IPS-20b (cell line): Measurements from ENCODE around the gene NRCAM.
"Not testable (repeated sequence)": the region's sequence is repeated elsewhere in the genome, so short reads cannot be mapped to it uniquely, and the experiment has no call there.

Experiments used
- H3K27ac ChIP-seq: one replicate; pipeline ENCODE4 v1.5.1; 2013; ENCODE audit warnings: low read length
- H3K27me3 ChIP-seq: 2 replicates; pipeline ENCODE4 v1.6.1; 2013; ENCODE audit warnings: mild to moderate bottlenecking, low read length, inconsistent platforms; ENCODE audit not compliant: insufficient read depth
- H3K36me3 ChIP-seq: 2 replicates; pipeline ENCODE4 v1.6.1; 2013; ENCODE audit warnings: low read depth, mild to moderate bottlenecking, inconsistent platforms, low read length, moderate library complexity; ENCODE audit not compliant: insufficient read depth
- H3K4me1 ChIP-seq: 2 replicates; pipeline ENCODE4 v1.6.1; 2013; ENCODE audit warnings: mild to moderate bottlenecking, control low read depth, inconsistent platforms, low read length, moderate library complexity; ENCODE audit not compliant: insufficient read depth
- H3K4me3 ChIP-seq: 2 replicates; pipeline ENCODE4 v1.5.1; 2013; ENCODE audit warnings: mild to moderate bottlenecking, low read length, inconsistent platforms
- H3K9ac ChIP-seq: 2 replicates; pipeline ENCODE4 v1.6.1; 2013; ENCODE audit warnings: low read depth, mild to moderate bottlenecking, inconsistent platforms, low read length, moderate library complexity
- H3K9me3 ChIP-seq: 2 replicates; pipeline ENCODE4 v1.6.1; 2013; ENCODE audit warnings: mild to moderate bottlenecking, low read depth, low read length, inconsistent platforms; ENCODE audit not compliant: insufficient read depth

Gene NRCAM

DNA sequence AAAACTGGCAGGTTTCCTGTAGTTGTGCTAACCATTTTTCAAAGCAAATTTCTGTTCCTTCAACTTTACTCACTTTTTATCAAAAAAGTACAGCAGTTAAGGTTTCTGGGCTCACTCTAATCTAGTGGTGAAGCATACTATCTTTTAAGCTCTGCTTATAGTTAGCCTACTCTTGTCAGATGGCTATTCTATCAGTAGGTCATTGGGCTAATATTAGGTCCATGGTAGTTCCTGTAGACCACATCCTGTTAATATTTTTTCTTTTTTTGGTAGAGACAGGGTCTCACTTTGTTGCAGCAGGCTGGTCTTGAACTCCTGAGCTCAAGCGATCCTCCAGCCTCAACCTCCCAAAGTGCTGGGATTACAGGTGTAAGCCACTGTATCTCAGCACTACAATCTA, 27.9 kb upstream of the NRCAM start:
- H3K9me3 ChIP-seq, result no peaks in the 10 kb centered on the region
- 0 out of 2 replicates have a peak, but pooled peaks cover 6% of the 10 kb centered on the region for H3K36me3 ChIP-seq
- no peak overlapping the region for H3K27ac ChIP-seq
- no peaks in the 10 kb centered on the region for H3K27me3 ChIP-seq
- H3K4me3 ChIP-seq, result no peak overlapping the region
- no peaks in the 10 kb centered on the region for H3K4me1 ChIP-seq
- no peak overlapping the region for H3K9ac ChIP-seq

DNA sequence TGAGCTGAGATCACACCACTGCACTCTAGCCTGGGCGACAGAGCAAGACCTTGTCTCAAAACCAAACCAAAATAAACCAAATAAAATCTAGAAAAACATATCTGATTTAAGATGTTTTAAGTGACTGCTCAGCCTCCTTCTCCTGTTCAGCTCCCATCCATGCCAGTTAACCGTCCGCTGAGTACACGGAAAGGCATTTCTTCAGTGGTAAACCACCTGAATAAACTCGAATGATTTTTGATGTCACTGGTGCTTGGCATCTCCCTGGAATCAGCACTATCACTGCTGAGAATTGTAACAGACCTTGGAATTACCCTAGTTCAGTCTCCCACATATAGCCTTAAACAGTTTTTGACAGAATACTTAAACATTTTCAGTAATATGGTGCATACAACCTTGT, 24.1 kb upstream of the NRCAM start:
- no peak overlapping the region for H3K4me3 ChIP-seq
- no peaks in the 10 kb centered on the region for H3K9me3 ChIP-seq
- H3K36me3 ChIP-seq, result peaks cover 4% of the 10 kb centered on the region; the same call in 1 of the 2 replicates
- H3K9ac ChIP-seq, result no peak overlapping the region
- no peaks in the 10 kb centered on the region for H3K27me3 ChIP-seq
- no peak overlapping the region for H3K27ac ChIP-seq
- no peaks in the 10 kb centered on the region for H3K4me1 ChIP-seq

DNA sequence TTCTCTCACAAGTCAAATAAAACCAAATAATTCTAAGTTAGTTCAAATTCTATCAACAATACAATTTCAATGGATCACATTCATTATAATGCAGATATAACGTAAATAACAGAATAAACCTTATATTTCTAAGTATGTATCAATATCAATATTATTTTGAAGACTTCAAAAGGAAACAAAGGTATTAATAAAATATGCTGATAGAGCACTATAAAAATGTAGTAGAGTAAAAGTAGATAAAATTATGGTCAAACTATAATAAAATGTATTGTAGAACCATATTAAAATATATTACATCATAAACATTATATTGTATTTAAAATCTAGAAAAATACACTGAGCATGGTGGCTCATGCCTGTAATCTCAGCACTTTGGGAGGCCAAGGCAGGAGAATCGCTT, 23.5 kb upstream of the NRCAM start:
- H3K36me3 ChIP-seq, result peaks cover 4% of the 10 kb centered on the region; the same call in 1 of the 2 replicates
- H3K4me3 ChIP-seq, result no peak overlapping the region

DNA sequence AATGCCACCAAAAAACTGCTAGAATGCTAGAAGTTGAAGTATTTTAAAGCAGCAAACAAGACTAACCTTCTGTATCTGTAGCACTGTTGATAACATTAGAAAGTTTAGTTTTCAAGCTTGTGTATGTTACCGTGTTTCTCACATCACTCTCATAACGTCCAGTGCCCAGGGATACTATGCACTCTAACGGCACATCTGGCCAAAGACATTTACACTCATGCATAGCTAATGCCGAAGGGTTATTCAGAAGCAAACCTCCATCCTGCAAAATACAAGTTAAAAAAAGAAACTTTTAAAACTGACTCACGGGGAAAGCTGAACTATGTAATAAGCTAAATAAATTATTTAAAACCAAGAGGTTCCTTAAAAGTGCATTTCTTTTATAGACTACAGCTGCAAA, 22.9 kb upstream of the NRCAM start:
- Histone ChIP-seq H3K4me1 (no peaks in the 10 kb centered on the region), H3K27me3 (no peaks in the 10 kb centered on the region), H3K27ac (no peak overlapping the region), H3K9me3 (no peaks in the 10 kb centered on the region), H3K4me3 (no peak overlapping the region), H3K36me3 (peaks cover 4% of the 10 kb centered on the region; the same call in 1 of the 2 replicates), H3K9ac (no peak overlapping the region)

More for the DNA sequence above, 23.5 kb upstream of the NRCAM start:
- no peaks in the 10 kb centered on the region for H3K4me1 ChIP-seq
- no peaks in the 10 kb centered on the region for H3K9me3 ChIP-seq
- H3K27ac ChIP-seq, result no peak overlapping the region
- no peaks in the 10 kb centered on the region for H3K27me3 ChIP-seq
- no peak overlapping the region for H3K9ac ChIP-seq

DNA sequence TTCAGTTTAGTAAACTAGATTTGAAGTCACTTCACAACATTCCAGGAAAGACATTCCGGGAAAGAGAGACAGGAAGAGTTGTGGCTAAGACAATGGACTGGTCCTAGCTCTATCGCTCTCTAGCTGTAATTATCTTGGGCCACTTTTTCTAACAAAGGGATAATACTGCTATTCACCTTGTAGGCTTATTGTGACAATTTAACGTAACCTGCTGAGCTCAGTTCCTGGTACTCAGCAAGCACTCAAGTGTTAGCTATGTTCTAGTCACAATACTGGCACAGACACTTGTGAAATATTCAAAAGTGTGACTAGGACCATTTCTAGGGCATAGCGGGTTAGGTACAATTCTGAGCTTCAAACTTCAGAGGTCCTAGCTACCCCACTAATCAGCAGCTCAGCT, 12.0 kb upstream of the NRCAM start:
- no peak overlapping the region for H3K27ac ChIP-seq
- H3K4me3 ChIP-seq, result no peak overlapping the region
- no peaks in the 10 kb centered on the region for H3K27me3 ChIP-seq
- no peak overlapping the region for H3K9ac ChIP-seq
- H3K4me1 ChIP-seq, result no peaks in the 10 kb centered on the region
- H3K9me3 ChIP-seq, result no peaks in the 10 kb centered on the region
- no peaks in the 10 kb centered on the region for H3K36me3 ChIP-seq

DNA sequence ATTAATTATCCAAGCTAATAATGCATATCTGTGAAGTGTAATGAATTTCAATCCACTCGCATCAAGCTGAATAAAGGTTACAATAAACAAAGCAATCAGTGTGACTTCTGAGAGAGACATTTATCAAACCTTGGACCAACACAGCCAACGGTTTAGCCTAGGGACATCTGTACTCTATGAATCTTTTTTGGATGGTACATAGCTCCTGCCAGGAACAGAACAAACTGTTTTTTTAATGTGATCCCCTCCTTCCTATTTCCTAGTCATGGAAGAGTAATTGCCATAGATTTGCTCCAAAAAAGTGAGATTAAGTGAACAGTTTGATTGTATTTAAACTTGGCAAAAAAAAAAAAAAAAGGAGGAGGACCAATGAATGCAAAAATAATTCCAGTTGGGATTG, 11.2 kb upstream of the NRCAM start:
- Histone ChIP-seq H3K4me3 (no peak overlapping the region), H3K36me3 (no peaks in the 10 kb centered on the region), H3K27me3 (no peaks in the 10 kb centered on the region), H3K9ac (no peak overlapping the region), H3K4me1 (no peaks in the 10 kb centered on the region), H3K27ac (no peak overlapping the region), H3K9me3 (no peaks in the 10 kb centered on the region)

DNA sequence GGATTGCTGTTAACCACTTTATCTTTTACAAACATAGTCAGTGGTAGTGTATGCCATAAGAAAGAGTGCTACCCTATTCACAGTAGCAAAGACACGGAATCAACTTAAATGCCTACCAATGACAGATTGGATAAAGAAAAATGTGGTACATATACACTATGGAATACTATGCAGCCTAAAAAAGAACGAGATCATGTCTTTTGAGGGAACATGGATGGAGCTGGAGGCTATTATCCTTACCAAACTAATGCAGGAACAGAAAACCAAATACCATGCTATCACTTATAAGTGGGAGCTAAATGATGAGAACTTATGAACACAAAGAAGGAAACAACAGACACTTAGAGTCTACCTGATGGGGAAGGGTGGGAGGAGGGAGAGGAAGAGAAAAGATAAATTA, 10.1 kb upstream of the NRCAM start:
- H3K9ac ChIP-seq, H3K36me3 ChIP-seq, H3K9me3 ChIP-seq, H3K27ac ChIP-seq, H3K4me3 ChIP-seq, H3K27me3 ChIP-seq, H3K4me1 ChIP-seq: not testable (repeated sequence)

DNA sequence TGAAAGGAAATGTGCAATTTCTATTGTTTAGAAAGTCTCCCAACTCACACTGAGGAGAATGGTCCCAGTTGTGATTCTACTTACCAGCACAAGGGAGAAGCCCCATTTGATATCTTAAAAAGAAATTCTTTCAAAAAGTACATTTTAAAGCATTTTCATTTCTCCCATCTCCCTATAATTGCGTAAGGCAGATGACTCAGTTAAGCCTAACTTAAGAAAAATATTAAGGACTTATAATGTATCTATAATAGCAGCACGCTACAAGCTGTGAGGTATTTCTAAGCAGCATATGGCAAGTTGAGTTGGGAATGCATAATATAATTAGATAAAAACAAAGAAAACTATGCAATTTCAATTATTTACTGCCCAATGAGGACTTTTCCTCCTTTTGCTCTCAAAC, 8.5 kb upstream of the NRCAM start:
- H3K4me1 ChIP-seq, result no peaks in the 10 kb centered on the region
- no peak overlapping the region for H3K27ac ChIP-seq
- H3K4me3 ChIP-seq, result no peak overlapping the region
- H3K9ac ChIP-seq, result no peak overlapping the region
- no peaks in the 10 kb centered on the region for H3K27me3 ChIP-seq
- no peaks in the 10 kb centered on the region for H3K36me3 ChIP-seq
- H3K9me3 ChIP-seq, result no peaks in the 10 kb centered on the region

DNA sequence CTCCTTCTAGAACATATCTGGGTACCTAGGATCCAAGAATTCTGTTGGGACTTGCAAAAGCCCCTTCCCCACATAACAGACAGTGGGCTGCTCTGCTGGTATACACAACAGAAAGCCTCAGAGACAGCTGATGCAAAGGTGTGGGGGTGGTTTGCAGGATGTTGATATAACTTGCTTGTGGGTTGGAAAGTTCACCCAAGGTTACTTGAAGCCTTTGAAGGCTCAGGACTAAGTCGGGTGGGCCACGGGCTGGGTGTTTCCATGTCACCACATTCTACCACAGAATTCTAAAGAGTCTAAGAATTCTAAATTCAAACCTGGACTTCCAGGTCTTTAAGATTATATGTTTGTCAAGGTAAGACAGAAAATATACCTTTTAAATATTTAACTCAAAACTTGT, 7.4 kb upstream of the NRCAM start:
- Histone ChIP-seq H3K27me3 (peaks cover 3% of the 10 kb centered on the region), H3K9me3 (no peaks in the 10 kb centered on the region), H3K9ac (no peak overlapping the region), H3K27ac (no peak overlapping the region), H3K36me3 (no peaks in the 10 kb centered on the region), H3K4me1 (no peaks in the 10 kb centered on the region), H3K4me3 (no peak overlapping the region)

DNA sequence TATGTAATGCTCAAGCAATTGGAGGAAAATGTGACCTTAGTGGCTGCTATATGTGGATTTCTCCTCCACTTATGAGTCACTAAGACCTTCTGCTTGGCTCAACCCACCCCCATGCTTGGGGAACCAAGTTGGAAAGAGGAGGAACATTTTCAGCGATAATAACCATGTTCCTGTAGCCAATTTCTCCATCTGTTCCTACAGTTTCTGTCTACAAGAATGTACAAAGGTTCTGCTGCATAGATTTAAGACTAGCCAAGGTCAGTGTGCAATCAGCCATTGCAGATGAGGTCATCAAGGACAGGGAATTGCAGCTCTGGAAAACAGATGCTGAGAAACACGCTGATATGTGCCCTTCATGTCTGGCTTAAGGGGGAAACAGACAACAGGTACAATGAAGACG, 5.6 kb upstream of the NRCAM start:
- Histone ChIP-seq H3K9me3 (no peaks in the 10 kb centered on the region), H3K36me3 (no peaks in the 10 kb centered on the region), H3K4me3 (no peak overlapping the region), H3K9ac (no peak overlapping the region), H3K27me3 (peaks cover 21% of the 10 kb centered on the region), H3K27ac (no peak overlapping the region), H3K4me1 (no peaks in the 10 kb centered on the region)

DNA sequence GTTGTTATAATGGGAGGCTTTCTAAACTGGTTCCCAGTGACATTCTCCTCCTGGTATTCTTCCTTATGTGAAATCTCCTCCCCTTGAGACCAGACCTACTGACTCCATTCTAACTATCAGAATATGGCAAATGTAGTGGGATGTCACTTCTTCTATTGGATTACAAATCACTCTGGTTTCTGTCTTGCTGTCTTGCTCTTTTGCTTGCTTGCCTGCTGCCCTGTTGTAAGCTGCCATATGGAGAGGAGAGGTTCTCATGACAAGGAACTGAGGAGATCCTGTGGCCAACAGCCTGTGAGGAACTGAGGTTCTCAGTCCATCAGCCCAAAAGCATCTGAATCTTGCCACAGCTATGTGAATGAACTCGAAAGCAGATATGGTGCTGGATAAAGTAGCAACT, 4.7 kb upstream of the NRCAM start:
- Histone ChIP-seq H3K36me3 (no peaks in the 10 kb centered on the region), H3K4me1 (no peaks in the 10 kb centered on the region), H3K27ac (no peak overlapping the region), H3K9ac (no peak overlapping the region), H3K9me3 (no peaks in the 10 kb centered on the region), H3K27me3 (peaks cover 25% of the 10 kb centered on the region), H3K4me3 (no peak overlapping the region)

DNA sequence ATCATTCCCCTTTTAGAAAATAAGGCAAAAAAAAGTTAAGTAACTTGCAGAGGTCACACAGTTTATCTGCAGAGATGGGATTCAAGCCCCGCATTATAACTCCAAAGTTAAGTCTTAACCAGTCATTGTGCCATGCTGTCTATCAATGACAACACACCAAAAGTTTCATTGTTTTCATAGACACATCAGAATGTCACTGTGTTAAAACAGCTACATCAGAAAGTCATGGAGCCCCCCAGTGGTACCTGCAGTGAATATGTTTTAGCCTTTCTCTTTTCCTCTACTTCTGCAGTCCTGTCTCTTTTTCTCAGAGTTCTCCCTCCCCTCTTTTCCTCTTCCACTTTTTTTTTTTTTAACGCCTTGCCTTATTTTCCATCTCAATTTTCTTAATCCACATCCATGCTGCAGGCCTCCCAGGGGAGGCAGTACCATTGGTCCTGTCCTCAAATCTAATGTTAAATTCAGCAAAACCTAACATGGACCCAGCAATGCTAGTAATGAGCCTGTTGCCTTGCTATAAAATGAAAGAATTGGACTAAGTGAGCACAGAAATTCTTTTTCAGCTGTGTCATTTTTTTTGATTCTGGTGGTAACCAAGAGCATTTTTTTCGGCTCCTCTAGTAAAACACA, 3.8 kb upstream of the NRCAM start:
- no peaks in the 10 kb centered on the region for H3K36me3 ChIP-seq
- no peaks in the 10 kb centered on the region for H3K4me1 ChIP-seq
- no peaks in the 10 kb centered on the region for H3K9me3 ChIP-seq
- peaks cover 34% of the 10 kb centered on the region for H3K27me3 ChIP-seq
- no peak overlapping the region for H3K4me3 ChIP-seq
- H3K27ac ChIP-seq, result no peak overlapping the region
- H3K9ac ChIP-seq, result no peak overlapping the region
